Measurements from ENCODE around the gene HGFAC. TPM values are rescaled to one million over a fixed set of nuclear protein-coding genes. Genes with fewer than 3 reads are reported as not detected.
A peak's percentile ranks its signal among the peaks of the same experiment; 100 is the strongest.

Gene HGFAC
- total RNA-seq, 1 donor from 2014 or later: not detected

DNA sequence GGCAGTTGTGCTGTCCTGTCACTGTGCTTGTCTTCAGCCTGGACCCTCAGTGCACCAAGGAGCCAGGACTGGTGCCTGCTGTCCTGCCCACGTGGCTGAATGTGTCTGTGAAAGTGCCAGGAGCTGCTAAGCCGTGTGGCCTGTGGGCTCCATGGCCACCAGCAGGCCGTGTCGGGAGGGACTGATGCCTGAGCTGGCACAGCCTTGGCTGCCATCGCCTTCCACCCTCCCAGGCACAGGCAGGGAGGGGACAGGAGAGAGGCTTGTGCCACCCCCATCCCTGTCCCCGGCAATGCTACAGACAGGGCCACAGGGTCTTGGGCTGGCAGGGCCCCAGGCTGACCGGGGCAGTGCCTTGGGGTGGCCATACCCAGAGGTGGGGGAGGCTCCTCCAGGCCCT lies 46.1 kb downstream of the HGFAC start:
- peaks cover 36% of the 10 kb centered on the region for H3K4me1 ChIP-seq
- H4K20me1 ChIP-seq (ENCODE audit: low read depth): peaks cover 8% of the 10 kb centered on the region
- H3F3A ChIP-seq (ENCODE audit: low read depth): peaks cover 18% of the 10 kb centered on the region
- H3K4me3 ChIP-seq: no peak overlapping the region
- H3K4me1 Mint-ChIP-seq: peaks cover 8% of the 10 kb centered on the region
- H2AFZ ChIP-seq (replicated peaks): no peak overlapping the region
- H3K27me3 Mint-ChIP-seq (ENCODE audit: insufficient read depth, low read depth): peaks cover 22% of the 10 kb centered on the region
- no peak overlapping the region for H3K4me2 ChIP-seq
- TF ChIP-seq EZH2 (IDR thresholded peaks at IDR 0.05) (no peak), EZH2phosphoT487 (IDR thresholded peaks at IDR 0.05) (no peak)
- TF ChIP-seq, protein P1, sequence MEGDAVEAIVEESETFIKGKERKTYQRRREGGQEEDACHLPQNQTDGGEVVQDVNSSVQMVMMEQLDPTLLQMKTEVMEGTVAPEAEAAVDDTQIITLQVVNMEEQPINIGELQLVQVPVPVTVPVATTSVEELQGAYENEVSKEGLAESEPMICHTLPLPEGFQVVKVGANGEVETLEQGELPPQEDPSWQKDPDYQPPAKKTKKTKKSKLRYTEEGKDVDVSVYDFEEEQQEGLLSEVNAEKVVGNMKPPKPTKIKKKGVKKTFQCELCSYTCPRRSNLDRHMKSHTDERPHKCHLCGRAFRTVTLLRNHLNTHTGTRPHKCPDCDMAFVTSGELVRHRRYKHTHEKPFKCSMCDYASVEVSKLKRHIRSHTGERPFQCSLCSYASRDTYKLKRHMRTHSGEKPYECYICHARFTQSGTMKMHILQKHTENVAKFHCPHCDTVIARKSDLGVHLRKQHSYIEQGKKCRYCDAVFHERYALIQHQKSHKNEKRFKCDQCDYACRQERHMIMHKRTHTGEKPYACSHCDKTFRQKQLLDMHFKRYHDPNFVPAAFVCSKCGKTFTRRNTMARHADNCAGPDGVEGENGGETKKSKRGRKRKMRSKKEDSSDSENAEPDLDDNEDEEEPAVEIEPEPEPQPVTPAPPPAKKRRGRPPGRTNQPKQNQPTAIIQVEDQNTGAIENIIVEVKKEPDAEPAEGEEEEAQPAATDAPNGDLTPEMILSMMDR (IDR thresholded peaks at IDR 0.05): no peak
- DNase-seq (ENCODE audit: low spot score): no peak
- no peak overlapping the region for H3K27ac Mint-ChIP-seq
- no peak overlapping the region for H3K9ac ChIP-seq
- H3K36me3 Mint-ChIP-seq: no peaks in the 10 kb centered on the region
- H3K9me3 ChIP-seq (ENCODE audit: low read depth): no peaks in the 10 kb centered on the region
- H3K27ac ChIP-seq: no peak overlapping the region
- no peaks in the 10 kb centered on the region for H3K36me3 ChIP-seq
- no peak overlapping the region for H3K4me3 Mint-ChIP-seq
- H3K79me2 ChIP-seq (ENCODE audit: low read depth): no peaks in the 10 kb centered on the region
- H3K9me3 Mint-ChIP-seq: no peaks in the 10 kb centered on the region
- peaks cover 97% of the 10 kb centered on the region for H3K27me3 ChIP-seq

DNA sequence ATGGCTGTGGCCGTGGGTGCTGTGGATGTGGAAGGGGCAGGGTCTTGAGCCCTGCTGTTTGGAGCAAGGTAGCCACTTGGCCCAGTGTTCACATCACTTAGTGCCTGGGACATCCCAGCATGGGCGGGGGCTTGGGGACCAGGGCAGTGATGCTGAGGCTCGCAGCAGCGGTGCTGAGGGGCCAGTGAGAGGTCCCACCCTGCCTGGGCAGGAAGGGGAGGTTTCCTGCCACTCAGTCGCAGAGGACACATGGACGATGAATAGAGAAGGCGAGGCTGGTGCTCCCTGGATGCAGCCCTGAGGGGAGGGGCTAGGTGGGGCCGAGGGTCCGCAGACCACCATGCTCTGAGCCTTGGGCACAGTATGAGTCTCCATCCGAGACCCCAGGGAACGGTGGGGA lies 47.1 kb downstream of the HGFAC start:
- Histone ChIP-seq H3F3A (ENCODE audit: low read depth) (peaks cover 18% of the 10 kb centered on the region), H3K9me3 (ENCODE audit: low read depth) (no peaks in the 10 kb centered on the region), H4K20me1 (ENCODE audit: low read depth) (peaks cover 14% of the 10 kb centered on the region), H3K79me2 (ENCODE audit: low read depth) (no peaks in the 10 kb centered on the region), H3K4me2 (no peak overlapping the region), H3K36me3 (no peaks in the 10 kb centered on the region), H3K4me3 (no peak overlapping the region), H3K27ac (no peak overlapping the region), H3K4me1 (peaks cover 40% of the 10 kb centered on the region), H2AFZ (replicated peaks) (no peak overlapping the region), H3K27me3 (peaks cover 98% of the 10 kb centered on the region), H3K9ac (no peak overlapping the region)
- no peak overlapping the region for H3K27ac Mint-ChIP-seq
- peaks cover 22% of the 10 kb centered on the region for H3K27me3 Mint-ChIP-seq (ENCODE audit: insufficient read depth, low read depth)
- H3K4me3 Mint-ChIP-seq: no peak overlapping the region
- H3K36me3 Mint-ChIP-seq: no peaks in the 10 kb centered on the region
- no peak for DNase-seq (ENCODE audit: low spot score)
- no peak for TF ChIP-seq EZH2 (IDR thresholded peaks at IDR 0.05)
- TF ChIP-seq EZH2phosphoT487 (IDR thresholded peaks at IDR 0.05): no peak
- TF ChIP-seq, protein P1 (IDR thresholded peaks at IDR 0.05): no peak
- H3K4me1 Mint-ChIP-seq: peaks cover 8% of the 10 kb centered on the region
- no peaks in the 10 kb centered on the region for H3K9me3 Mint-ChIP-seq

DNA sequence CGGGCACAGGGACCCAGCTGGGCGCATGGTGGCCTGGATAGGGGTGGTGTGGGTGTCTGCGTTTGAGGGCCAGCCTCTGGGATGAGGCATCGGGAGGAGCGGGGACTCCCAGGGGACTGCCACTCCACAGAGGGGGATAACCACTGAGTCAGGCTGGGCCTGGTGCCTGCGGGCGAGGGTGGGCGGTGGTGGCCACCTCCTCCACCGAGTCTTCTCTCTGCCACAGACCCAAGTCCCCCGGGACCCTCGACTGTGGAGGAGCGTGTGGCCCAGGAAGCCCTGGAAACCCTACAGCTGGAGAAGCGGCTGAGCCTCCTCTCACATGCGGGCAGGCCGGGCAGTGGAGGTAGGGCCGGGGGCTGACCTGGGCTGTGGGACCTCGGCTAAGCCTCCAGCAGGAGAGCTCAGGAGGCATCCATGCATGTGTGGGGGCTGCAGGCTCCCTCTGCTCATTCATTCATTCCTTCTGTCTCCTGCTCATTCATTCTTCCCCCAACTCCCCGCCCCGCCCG lies 47.7 kb downstream of the HGFAC start:
- H3K4me1 ChIP-seq: peaks cover 46% of the 10 kb centered on the region
- H4K20me1 ChIP-seq (ENCODE audit: low read depth): peaks cover 19% of the 10 kb centered on the region
- H3K27ac ChIP-seq: no peak overlapping the region
- no peak for TF ChIP-seq EZH2phosphoT487 (IDR thresholded peaks at IDR 0.05)
- TF ChIP-seq EZH2 (IDR thresholded peaks at IDR 0.05): no peak
- TF ChIP-seq, protein P1 (IDR thresholded peaks at IDR 0.05): no peak
- H3K36me3 ChIP-seq: no peaks in the 10 kb centered on the region
- H3K9ac ChIP-seq: no peak overlapping the region
- DNase-seq (ENCODE audit: low spot score): peak; percentile 39
- H2AFZ ChIP-seq (replicated peaks): no peak overlapping the region
- H3K9me3 ChIP-seq (ENCODE audit: low read depth): no peaks in the 10 kb centered on the region
- H3K27me3 ChIP-seq: peaks cover 92% of the 10 kb centered on the region
- peaks cover 20% of the 10 kb centered on the region for H3K27me3 Mint-ChIP-seq (ENCODE audit: insufficient read depth, low read depth)
- no peaks in the 10 kb centered on the region for H3K9me3 Mint-ChIP-seq
- peaks cover 21% of the 10 kb centered on the region for H3F3A ChIP-seq (ENCODE audit: low read depth)
- H3K36me3 Mint-ChIP-seq: no peaks in the 10 kb centered on the region
- H3K4me3 ChIP-seq: no peak overlapping the region
- H3K4me1 Mint-ChIP-seq: peaks cover 13% of the 10 kb centered on the region
- H3K4me3 Mint-ChIP-seq: no peak overlapping the region
- H3K27ac Mint-ChIP-seq: no peak overlapping the region
- no peaks in the 10 kb centered on the region for H3K79me2 ChIP-seq (ENCODE audit: low read depth)
- no peak overlapping the region for H3K4me2 ChIP-seq
